HG03575 (cell line): ENCODE results near the gene FOXN3.

Experiments
- ATAC-seq: cut with Tn5 transposase; IDR thresholded peaks from one replicate; pipeline ENCODE4 v1.9.1; 2021; ENCODE audit not compliant: unreplicated experiment, insufficient number of reproducible peaks, low FRiP score; ENCODE audit errors: extremely low read depth

FOXN3 gene

GRCh38 chr14:89391556-89391955 lies 25.5 kb downstream of the FOXN3 start:
- no peak for ATAC-seq

GRCh38 chr14:89391123-89391522 lies 25.9 kb downstream of the FOXN3 start:
- ATAC-seq = no peak

- no peak for ATAC-seq
These were observed 28.2 kb downstream of the FOXN3 start for GRCh38 chr14:89388853-89389252.

- no peak for ATAC-seq
These were observed 28.9 kb downstream of the FOXN3 start for GRCh38 chr14:89387922-89388685.

GRCh38 chr14:89386212-89386886 lies 30.7 kb downstream of the FOXN3 start:
- no peak for ATAC-seq

- ATAC-seq = no peak
These were observed 32.4 kb downstream of the FOXN3 start for GRCh38 chr14:89384636-89385035.

GRCh38 chr14:89384023-89384422 lies 33.0 kb downstream of the FOXN3 start:
- peak; percentile 80 for ATAC-seq

- no peak for ATAC-seq
These were observed 33.9 kb downstream of the FOXN3 start for GRCh38 chr14:89382901-89383845.

GRCh38 chr14:89382487-89382886 lies 34.5 kb downstream of the FOXN3 start:
- ATAC-seq = no peak

- no peak for ATAC-seq
These were observed 36.9 kb downstream of the FOXN3 start for GRCh38 chr14:89379891-89380820.

GRCh38 chr14:89379006-89379405 lies 38.0 kb downstream of the FOXN3 start:
- ATAC-seq = no peak

- no peak for ATAC-seq
These were observed 38.9 kb downstream of the FOXN3 start for GRCh38 chr14:89378119-89378518.

GRCh38 chr14:89377544-89377943 lies 39.5 kb downstream of the FOXN3 start:
- no peak for ATAC-seq

- no peak for ATAC-seq
These were observed 42.1 kb downstream of the FOXN3 start for GRCh38 chr14:89374908-89375307.

GRCh38 chr14:89373185-89373584 lies 43.8 kb downstream of the FOXN3 start:
- no peak for ATAC-seq

- ATAC-seq = no peak
These were observed 44.5 kb downstream of the FOXN3 start for GRCh38 chr14:89372512-89372883.

GRCh38 chr14:89371585-89372511 lies 45.2 kb downstream of the FOXN3 start:
- ATAC-seq = no peak

GRCh38 chr14:89370781-89371180 lies 46.3 kb downstream of the FOXN3 start:
- ATAC-seq = no peak
